Testis (tissue), 3 donors: Measurements from ENCODE around the gene TWIST2. TPM values are rescaled to one million over a fixed set of nuclear protein-coding genes. Genes with fewer than 3 reads are reported as not detected.

Experiments
- DNase-seq: peaks from one replicate; pipeline ENCODE4 v3.0.0-alpha.2; 2019
- H3K27ac ChIP-seq, 2 donors: fragments of 200-600 bp; sonication (generic); one replicate each; pipeline ENCODE4 v1.5.1; 2019
- H3K27me3 ChIP-seq: fragments of 200-600 bp; sonication (generic); one replicate; pipeline ENCODE4 v1.5.1; 2019
- H3K36me3 ChIP-seq: fragments of 200-600 bp; sonication (generic); one replicate; pipeline ENCODE4 v1.5.1; 2017; ENCODE audit warnings: low read depth; ENCODE audit errors: missing control alignments
- H3K4me1 ChIP-seq: fragments of 200-600 bp; sonication (generic); one replicate; pipeline ENCODE4 v1.5.1; 2019
- H3K4me3 ChIP-seq, 2 donors: fragments of 200-600 bp; sonication (generic); one replicate each; pipeline ENCODE4 v1.5.1; 2017 to 2019
- H3K9me3 ChIP-seq: fragments of 200-600 bp; sonication (generic); one replicate; pipeline ENCODE4 v1.5.1; 2017
- POLR2A ChIP-seq: fragments of 450-650 bp; IDR thresholded peaks from one replicate; pipeline ENCODE4 v1.6.1; 2017; ENCODE audit warnings: antibody characterized with exemption, mild to moderate bottlenecking, moderate library complexity
- WGBS, 2 donors: methylation state at CpG; one replicate each; pipeline ENCODE4 v1.1.5; 2018; 5-methylcytosine and 5-hydroxymethylcytosine counted together
- intact Hi-C: fragments of 100-400 bp; cut with DNase I; formaldehyde crosslinking; loops from one replicate; pipeline ENCODE4 v1.15.1; 2023; ENCODE audit warnings: low total_unique reads
- polyA plus RNA-seq: library from polyadenylated mRNA; stranded (reverse); fragments of 350-450 nt; fragmentation: Illumina TruSeq; extraction: RNeasy Lipid Tissue Mini Kit (QIAGEN cat#74804); gene quantifications from one replicate; pipeline ENCODE4 v1.2.3, GENCODE V29; 2014; ENCODE audit warnings: low read depth, low replicate concordance; ENCODE audit not compliant: insufficient read depth
- total RNA-seq, 2 donors: library from RNA; depleted of rRNA; stranded (reverse); fragments of >200 nt; gene quantifications; one replicate each; pipeline ENCODE4 v1.2.3, GENCODE V29; 2016
- TF ChIP-seq, protein P1 (sequence below), 3 experiments: fragments of 450-650 bp in 2 of 3; fragments of 200-600 bp in 1 of 3; sonication (generic) in 1 of 3; IDR thresholded peaks; one replicate each; pipeline ENCODE4 v1.5.1; 2016 to 2019; ENCODE audit warnings: antibody characterized with exemption in 3 of 3, mild to moderate bottlenecking in 2 of 3, moderate library complexity in 1 of 3

TWIST2 gene
- total and polyA plus RNA-seq, 3 donors from 2014 or later = 5.0 to 11.3 (median 10.3) TPM

DNA sequence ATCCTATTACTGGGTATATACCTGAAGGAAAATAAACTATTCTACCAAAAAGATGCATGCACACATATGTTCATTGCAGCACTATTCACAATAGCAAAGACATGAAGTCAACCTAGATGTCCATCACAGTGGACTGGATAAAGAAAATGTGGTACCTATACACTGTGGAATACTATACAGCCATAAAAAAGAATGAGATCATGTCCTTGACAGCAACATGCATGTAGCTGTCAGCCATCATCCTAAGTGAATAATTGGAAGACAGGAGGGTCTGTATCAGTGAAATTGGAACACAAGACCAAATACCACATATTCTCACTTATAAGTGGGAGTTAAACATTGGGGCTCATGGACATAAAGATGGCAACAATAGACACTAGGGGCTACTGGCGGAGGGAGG lies 27.7 kb upstream of the TWIST2 start:
- no peak overlapping the region for H3K27ac ChIP-seq
- H3K27me3 ChIP-seq = no peaks in the 10 kb centered on the region
- intact Hi-C loops = no loop called here
- no peak for DNase-seq
- H3K4me3 ChIP-seq = no peak overlapping the region
- no peaks in the 10 kb centered on the region for H3K9me3 ChIP-seq
- no peaks in the 10 kb centered on the region for H3K4me1 ChIP-seq
- H3K36me3 ChIP-seq = no peaks in the 10 kb centered on the region
- TF ChIP-seq, protein P1, sequence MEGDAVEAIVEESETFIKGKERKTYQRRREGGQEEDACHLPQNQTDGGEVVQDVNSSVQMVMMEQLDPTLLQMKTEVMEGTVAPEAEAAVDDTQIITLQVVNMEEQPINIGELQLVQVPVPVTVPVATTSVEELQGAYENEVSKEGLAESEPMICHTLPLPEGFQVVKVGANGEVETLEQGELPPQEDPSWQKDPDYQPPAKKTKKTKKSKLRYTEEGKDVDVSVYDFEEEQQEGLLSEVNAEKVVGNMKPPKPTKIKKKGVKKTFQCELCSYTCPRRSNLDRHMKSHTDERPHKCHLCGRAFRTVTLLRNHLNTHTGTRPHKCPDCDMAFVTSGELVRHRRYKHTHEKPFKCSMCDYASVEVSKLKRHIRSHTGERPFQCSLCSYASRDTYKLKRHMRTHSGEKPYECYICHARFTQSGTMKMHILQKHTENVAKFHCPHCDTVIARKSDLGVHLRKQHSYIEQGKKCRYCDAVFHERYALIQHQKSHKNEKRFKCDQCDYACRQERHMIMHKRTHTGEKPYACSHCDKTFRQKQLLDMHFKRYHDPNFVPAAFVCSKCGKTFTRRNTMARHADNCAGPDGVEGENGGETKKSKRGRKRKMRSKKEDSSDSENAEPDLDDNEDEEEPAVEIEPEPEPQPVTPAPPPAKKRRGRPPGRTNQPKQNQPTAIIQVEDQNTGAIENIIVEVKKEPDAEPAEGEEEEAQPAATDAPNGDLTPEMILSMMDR (IDR thresholded peaks at IDR 0.05) = no peak
- TF ChIP-seq POLR2A = no peak
- 74 to 89% methylated on average over 1 of the region's 1 CpG for WGBS, 2 donors

GRCh38 chr2:238820916-238821315 lies 27.0 kb upstream of the TWIST2 start:
- TF ChIP-seq POLR2A = no peak
- TF ChIP-seq, protein P1 (IDR thresholded peaks at IDR 0.05) = no peak
- Histone ChIP-seq H3K9me3 (no peaks in the 10 kb centered on the region), H3K27ac (no peak overlapping the region), H3K4me1 (no peaks in the 10 kb centered on the region), H3K27me3 (no peaks in the 10 kb centered on the region), H3K36me3 (no peaks in the 10 kb centered on the region), H3K4me3 (no peak overlapping the region)
- WGBS, 2 donors = 36 to 37% methylated on average over 6 of the region's 6 CpGs
- intact Hi-C loops = no loop called here
- DNase-seq = no peak

GRCh38 chr2:238821391-238821790 lies 26.5 kb upstream of the TWIST2 start:
- H3K36me3 ChIP-seq = no peaks in the 10 kb centered on the region
- no peaks in the 10 kb centered on the region for H3K4me1 ChIP-seq
- H3K27ac ChIP-seq = no peak overlapping the region
- H3K4me3 ChIP-seq = no peak overlapping the region
- 18 to 45% methylated on average over 9 of the region's 9 CpGs for WGBS, 2 donors
- intact Hi-C loops = no loop called here
- H3K9me3 ChIP-seq = no peaks in the 10 kb centered on the region
- no peaks in the 10 kb centered on the region for H3K27me3 ChIP-seq
- no peak for TF ChIP-seq POLR2A
- TF ChIP-seq, protein P1 (IDR thresholded peaks at IDR 0.05) = no peak
- no peak for DNase-seq

DNA sequence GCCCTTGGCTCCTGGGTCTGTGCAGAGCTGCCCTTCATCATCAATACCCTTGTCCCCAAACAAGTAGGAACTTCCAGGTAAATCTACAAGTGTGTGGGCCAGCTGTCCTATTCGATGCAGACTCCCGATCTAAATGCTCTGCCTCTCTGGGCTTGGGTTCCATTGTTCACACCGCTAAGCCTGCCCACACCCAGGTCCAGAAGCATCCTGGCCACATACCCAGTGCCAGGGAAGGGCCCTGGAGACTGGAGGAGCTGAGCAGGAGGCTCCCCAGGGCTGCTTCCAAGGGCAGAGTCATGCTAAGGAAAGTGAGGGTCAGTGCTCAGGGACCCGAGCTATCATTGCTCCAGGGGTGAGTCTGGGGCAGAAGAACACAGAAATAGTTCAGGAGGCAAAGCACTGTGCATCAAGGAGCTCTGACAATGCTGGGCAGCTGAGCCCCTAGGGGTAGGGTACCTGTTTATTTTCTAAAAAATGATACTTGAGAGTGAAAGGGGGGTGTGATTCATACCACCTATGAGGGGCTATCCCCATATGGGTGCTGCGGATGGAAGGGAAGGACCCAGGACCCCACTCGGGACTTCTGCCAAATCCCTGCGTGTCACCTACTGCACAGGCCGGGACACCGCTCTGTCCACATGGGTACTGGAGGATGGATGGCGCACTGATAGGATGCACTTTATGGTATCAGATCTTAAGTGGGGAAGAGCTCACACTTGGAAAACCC lies 25.8 kb upstream of the TWIST2 start:
- DNase-seq = no peak
- H3K27ac ChIP-seq = no peak overlapping the region
- H3K4me1 ChIP-seq = no peaks in the 10 kb centered on the region
- no peak overlapping the region for H3K4me3 ChIP-seq
- 77 to 79% methylated on average over 10 of the region's 10 CpGs for WGBS, 2 donors
- no peaks in the 10 kb centered on the region for H3K9me3 ChIP-seq
- H3K36me3 ChIP-seq = no peaks in the 10 kb centered on the region
- TF ChIP-seq POLR2A = no peak
- TF ChIP-seq, protein P1 (IDR thresholded peaks at IDR 0.05) = no peak
- intact Hi-C loops = no loop called here
- no peaks in the 10 kb centered on the region for H3K27me3 ChIP-seq

DNA sequence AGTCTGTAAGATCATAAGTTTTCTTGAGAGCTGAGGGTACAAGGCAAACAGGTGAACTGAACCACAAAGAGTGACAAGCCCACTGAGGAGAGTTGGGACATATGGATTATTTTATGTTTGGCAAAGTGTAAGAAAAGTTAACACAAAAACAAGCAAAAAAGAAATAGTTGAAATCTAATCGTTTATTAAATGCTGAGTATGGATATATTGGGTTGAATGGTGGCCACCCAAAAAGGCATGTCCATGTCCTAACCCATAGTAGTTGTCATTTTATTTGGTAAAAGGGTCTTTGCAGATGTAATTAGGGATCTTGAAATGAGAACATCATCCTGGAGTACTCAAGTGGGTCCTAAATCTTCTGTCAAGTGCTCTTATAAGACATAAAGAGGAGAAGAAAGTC lies 24.9 kb upstream of the TWIST2 start:
- TF ChIP-seq, protein P1 (IDR thresholded peaks at IDR 0.05) = no peak
- TF ChIP-seq POLR2A = no peak

More for the DNA sequence above, 24.9 kb upstream of the TWIST2 start:
- no peaks in the 10 kb centered on the region for H3K4me1 ChIP-seq
- no peaks in the 10 kb centered on the region for H3K9me3 ChIP-seq
- H3K27me3 ChIP-seq = no peaks in the 10 kb centered on the region
- intact Hi-C loops = no loop called here
- no peak overlapping the region for H3K27ac ChIP-seq
- DNase-seq = no peak
- no peak overlapping the region for H3K4me3 ChIP-seq
- 96 to 100% methylated on average over 1 of the region's 1 CpG for WGBS, 2 donors
- H3K36me3 ChIP-seq = no peaks in the 10 kb centered on the region
